CD8-positive, alpha-beta memory T cell (primary cell): ENCODE results near the gene CFAP92. TPM values are rescaled to one million over a fixed set of nuclear protein-coding genes. Genes with fewer than 3 reads are reported as not detected.

ENCODE experiments used
- CTCF ChIA-PET: fragments of 350-600 bp; sonication (Branson Sonifier 250); formaldehyde crosslinking; loops from one replicate; lab custom pipeline; 2021; ENCODE audit warnings: antibody characterized with exemption; lab: Charles Lee
- POLR2A ChIA-PET: fragments of 350-600 bp; sonication (Branson Sonifier 250); formaldehyde crosslinking; loops from one replicate; lab custom pipeline; 2021; ENCODE audit warnings: antibody characterized with exemption; lab: Charles Lee
- DNase-seq, 5 donors: peaks; one replicate each; pipeline versions ENCODE4 v3.0.0 to v3.0.0-alpha.2; 2020 to 2022; ENCODE audit warnings: mixed read lengths in 1 of 5
- H3K27ac ChIP-seq: one replicate; pipeline ENCODE4 v1.7.0; 2013; ENCODE audit warnings: low read depth, mild to moderate bottlenecking, low read length, moderate library complexity
- H3K27me3 ChIP-seq: 2 replicates; pipeline ENCODE4 v1.7.0; 2013; ENCODE audit warnings: low read length, mild to moderate bottlenecking; ENCODE audit not compliant: insufficient read depth, poor library complexity, severe bottlenecking
- H3K36me3 ChIP-seq: 2 replicates; pipeline ENCODE4 v1.7.0; 2013; ENCODE audit warnings: mild to moderate bottlenecking, low read length, moderate library complexity; ENCODE audit not compliant: insufficient read depth
- H3K4me1 ChIP-seq: 2 replicates; pipeline ENCODE4 v1.7.0; 2013; ENCODE audit warnings: mild to moderate bottlenecking, low read length, moderate library complexity; ENCODE audit not compliant: insufficient read depth
- H3K4me3 ChIP-seq: 2 replicates; pipeline ENCODE4 v1.7.0; 2013; ENCODE audit warnings: mild to moderate bottlenecking, low read length
- H3K9me3 ChIP-seq: 2 replicates; pipeline ENCODE4 v1.7.0; 2013; ENCODE audit warnings: mild to moderate bottlenecking, low read length
- H3K27ac Mint-ChIP-seq, 8 donors: one replicate each; pipeline ENCODE4 v1.8.0; 2020 to 2021; ENCODE audit warnings: mixed read lengths in 8 of 8, mild to moderate bottlenecking in 6 of 8, inconsistent platforms in 3 of 8, moderate library complexity in 3 of 8
- H3K27me3 Mint-ChIP-seq, 2 donors: one replicate each; pipeline ENCODE4 v1.8.0; 2020 to 2021; ENCODE audit warnings: mixed read lengths in 2 of 2, mild to moderate bottlenecking in 1 of 2, moderate library complexity in 1 of 2
- H3K36me3 Mint-ChIP-seq, 3 donors: one replicate each; pipeline ENCODE4 v1.8.0; 2020 to 2021; ENCODE audit warnings: mixed read lengths in 3 of 3, inconsistent platforms in 1 of 3, mild to moderate bottlenecking in 1 of 3
- H3K4me1 Mint-ChIP-seq, 3 donors: one replicate each; pipeline ENCODE4 v1.8.0; 2020 to 2021; ENCODE audit warnings: mixed read lengths in 3 of 3, inconsistent platforms in 1 of 3, mild to moderate bottlenecking in 1 of 3
- H3K4me3 Mint-ChIP-seq, 7 donors: one replicate each; pipeline ENCODE4 v1.8.0; 2020 to 2021; ENCODE audit warnings: mixed read lengths in 7 of 7, mild to moderate bottlenecking in 6 of 7, moderate library complexity in 4 of 7, inconsistent platforms in 2 of 7
- H3K9me3 Mint-ChIP-seq, 5 donors: one replicate each; pipeline ENCODE4 v1.8.0; 2020 to 2022; ENCODE audit warnings: mixed read lengths in 5 of 5, mild to moderate bottlenecking in 3 of 5, moderate library complexity in 2 of 5, inconsistent platforms in 1 of 5
- polyA plus RNA-seq: library from polyadenylated mRNA; unstranded; fragments of 300-500 nt; fragmentation: Illumina TruSeq; gene quantifications from one replicate; pipeline ENCODE4 v1.2.3, GENCODE V29; 2021
- total RNA-seq, 2 experiments: library from RNA; stranded (reverse); gene quantifications; one replicate each; pipeline ENCODE4 v1.2.3, GENCODE V29; 2021

Gene CFAP92
- total and polyA plus RNA-seq, 3 experiments from 2014 or later: 0.13 to 0.24 TPM; not detected in 1

DNA sequence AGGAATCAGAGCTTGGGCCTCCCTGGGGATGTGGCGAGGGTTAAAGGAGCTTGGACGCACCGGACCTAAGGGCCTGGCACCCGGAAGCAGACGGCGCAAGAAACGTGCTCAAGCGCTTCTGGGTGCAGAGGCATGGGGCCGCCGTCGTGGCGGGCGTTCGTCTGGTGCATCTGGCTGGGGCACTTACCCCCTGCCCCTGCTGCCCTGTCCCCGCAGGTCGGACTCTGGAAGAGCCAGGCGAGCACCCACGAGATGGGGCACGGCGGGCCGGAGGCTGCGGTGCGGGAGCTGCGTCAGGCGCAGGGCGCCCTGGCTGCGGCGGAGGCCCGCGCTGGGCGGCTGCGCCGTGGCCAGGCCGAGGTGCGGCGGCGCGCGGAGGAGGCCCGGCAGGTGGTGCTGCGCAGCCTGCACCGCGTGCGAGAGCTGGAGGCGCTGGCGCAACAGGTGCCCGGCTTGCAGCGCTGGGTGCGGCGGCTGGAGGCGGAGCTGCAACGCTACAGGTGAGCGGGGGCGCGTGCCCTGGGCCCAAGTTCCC, 9.8 kb upstream of the CFAP92 start:
- peaks cover 16% of the 10 kb centered on the region for H3K4me1 ChIP-seq
- H3K9me3 ChIP-seq: no peaks in the 10 kb centered on the region
- H3K27ac Mint-ChIP-seq: peak overlapping the region in 1 of 8 donors; percentile 38
- no peak overlapping the region for H3K4me3 ChIP-seq
- ChIA-PET POLR2A (interaction anchor here (0.7 to 3.0 kb wide), 3 partner anchors 9 to 117 kb away, joined by 3 to 18 read pairs (median 8); partner anchors contain the start of gene CFAP92), CTCF (interaction anchor here (1.0 to 8.4 kb wide), 12 partner anchors 10 to 242 kb away, joined by 3 to 98 read pairs (median 6); partner anchors contain the start of gene CFAP92)
- peak; percentile 26 to 70 (median 55) for DNase-seq
- H3K36me3 ChIP-seq: no peaks in the 10 kb centered on the region
- no peaks in the 10 kb centered on the region for H3K9me3 Mint-ChIP-seq
- peaks cover 14% of the 10 kb centered on the region for H3K27me3 ChIP-seq
- no peak overlapping the region for H3K27ac ChIP-seq
- no peaks in the 10 kb centered on the region for H3K36me3 Mint-ChIP-seq
- H3K4me3 Mint-ChIP-seq: peak overlapping the region in 5 of 7 donors; percentile 29 to 63 (median 48)
- peaks cover 32 to 33% of the 10 kb centered on the region in 2 donors for H3K27me3 Mint-ChIP-seq
- H3K4me1 Mint-ChIP-seq: peaks cover 23 to 43% (median 30%) of the 10 kb centered on the region in 3 donors

DNA sequence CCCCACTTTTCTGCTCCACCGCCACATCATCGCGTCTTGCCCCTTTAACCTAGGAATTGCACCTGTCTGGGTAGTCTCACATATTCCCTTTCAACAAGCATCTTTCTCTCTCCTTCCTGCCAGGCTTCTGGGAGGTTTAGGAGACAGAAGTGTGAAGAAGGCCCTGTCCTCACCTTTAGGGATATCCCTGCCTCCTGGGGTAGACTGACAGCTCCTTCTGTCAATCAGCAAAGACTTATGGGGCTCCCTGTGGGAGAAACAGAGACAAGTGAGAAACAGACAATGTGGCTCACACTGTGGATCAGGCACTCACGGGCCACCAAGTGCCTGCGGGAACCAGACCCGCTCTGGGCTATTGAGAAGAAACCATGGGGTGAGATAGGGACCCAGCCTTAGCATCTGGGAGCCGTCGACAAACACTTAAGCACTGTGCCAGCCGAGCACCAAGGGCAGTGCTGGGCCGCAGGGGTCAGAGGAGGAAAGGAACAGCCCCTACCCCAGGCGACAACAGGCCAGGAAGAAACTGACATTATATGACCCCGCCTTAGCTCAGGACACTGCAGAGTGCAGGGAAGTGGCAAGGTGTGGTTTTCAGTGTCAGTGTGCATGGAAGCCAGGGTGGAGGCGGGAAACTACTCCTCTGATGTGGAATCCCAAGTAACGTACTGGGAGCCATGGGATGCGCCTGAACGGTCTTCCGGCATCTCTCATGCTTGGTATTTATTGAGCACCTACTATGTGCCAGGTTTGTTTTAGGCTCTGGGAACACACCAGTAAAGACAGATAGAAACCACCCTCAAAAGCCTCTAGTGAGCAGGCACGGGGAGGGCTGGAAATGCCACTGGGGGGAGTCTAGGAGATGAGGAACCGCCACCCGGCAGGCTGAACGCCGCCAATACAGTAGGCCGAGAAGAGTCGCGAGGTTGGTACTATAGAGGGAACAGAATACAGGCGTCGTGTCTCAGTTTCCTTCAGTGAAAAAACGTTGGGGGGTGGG, 9.0 kb upstream of the CFAP92 start:
- H3K27ac Mint-ChIP-seq: peak overlapping the region in 2 of 8 donors; percentile 21 to 38
- H3K4me3 Mint-ChIP-seq: peak overlapping the region; percentile 29 to 79 (median 49)

DNA sequence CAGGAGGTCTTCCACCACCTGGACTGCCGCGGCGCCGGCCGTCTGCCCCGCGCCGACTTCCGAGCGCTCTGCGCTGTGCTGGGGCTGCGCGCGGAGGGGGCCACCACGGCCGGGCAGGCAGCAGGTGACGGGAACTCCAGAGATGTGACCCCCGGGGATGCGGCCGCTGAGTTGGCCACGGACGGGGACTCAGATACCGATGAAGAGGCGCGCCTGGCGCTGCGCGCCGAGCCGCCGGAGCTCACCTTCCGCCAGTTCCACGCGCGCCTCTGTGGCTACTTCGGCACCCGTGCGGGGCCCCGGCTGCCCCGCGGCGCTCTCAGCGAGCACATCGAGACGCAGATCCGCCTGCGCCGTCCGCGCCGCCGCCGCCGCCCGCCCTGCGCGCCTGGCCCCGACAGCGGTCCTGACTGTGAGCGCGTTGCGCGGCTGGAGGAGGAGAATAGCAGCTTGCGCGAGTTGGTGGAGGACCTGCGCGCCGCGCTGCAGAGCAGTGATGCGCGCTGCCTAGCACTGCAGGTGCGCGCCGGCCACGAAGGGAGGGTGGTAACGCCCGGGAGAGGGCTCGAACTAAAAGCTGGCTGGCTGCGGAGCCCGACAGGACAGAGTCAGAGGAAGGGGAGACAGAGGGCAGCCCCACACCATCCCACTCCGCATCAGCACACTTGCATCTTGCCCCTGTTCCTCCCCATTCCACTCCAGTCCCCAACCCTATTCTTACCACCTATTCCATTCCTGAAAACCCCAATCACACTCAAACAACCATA, 8.1 kb upstream of the CFAP92 start:
- peaks cover 23 to 43% (median 30%) of the 10 kb centered on the region in 3 donors for H3K4me1 Mint-ChIP-seq
- H3K36me3 Mint-ChIP-seq: peaks cover 0 to 4% (median 0%) of the 10 kb centered on the region in 3 donors
- CTCF ChIA-PET: interaction anchor here (1.3 to 8.4 kb wide), 2 partner anchors 14 to 32 kb away, joined by 4 to 98 read pairs; no protein-coding TSS in a partner anchor
- no peaks in the 10 kb centered on the region for H3K9me3 Mint-ChIP-seq
- peaks cover 16% of the 10 kb centered on the region for H3K4me1 ChIP-seq
- H3K27ac ChIP-seq: no peak overlapping the region
- H3K4me3 Mint-ChIP-seq: peak overlapping the region in 6 of 7 donors; percentile 29 to 79 (median 46)
- peak in 1 of 5 donors; percentile 36 for DNase-seq
- peaks cover 33 to 38% of the 10 kb centered on the region in 2 donors for H3K27me3 Mint-ChIP-seq
- no peaks in the 10 kb centered on the region for H3K9me3 ChIP-seq
- no peaks in the 10 kb centered on the region for H3K36me3 ChIP-seq
- POLR2A ChIA-PET: interaction anchor here (0.8 to 3.0 kb wide), 2 partner anchors 14 to 15 kb away, joined by 3 to 18 read pairs; no protein-coding TSS in a partner anchor
- H3K4me3 ChIP-seq: no peak overlapping the region
- H3K27ac Mint-ChIP-seq: peak overlapping the region in 1 of 8 donors; percentile 21
- H3K27me3 ChIP-seq: peaks cover 14% of the 10 kb centered on the region

More for the DNA sequence above, 9.0 kb upstream of the CFAP92 start:
- no peaks in the 10 kb centered on the region for H3K9me3 Mint-ChIP-seq
- H3K36me3 Mint-ChIP-seq: no peaks in the 10 kb centered on the region
- ChIA-PET POLR2A (interaction anchor here (1.3 to 3.0 kb wide), 2 partner anchors 9 to 13 kb away, joined by 8 to 18 read pairs; partner anchors contain the start of gene CFAP92), CTCF (interaction anchor here (1.0 to 8.4 kb wide), 13 partner anchors 9 to 243 kb away, joined by 3 to 98 read pairs (median 5); partner anchors contain the start of gene CFAP92)
- no peak for DNase-seq
- H3K4me1 ChIP-seq: peaks cover 16% of the 10 kb centered on the region
- no peaks in the 10 kb centered on the region for H3K36me3 ChIP-seq
- H3K27me3 ChIP-seq: peaks cover 14% of the 10 kb centered on the region
- H3K4me3 ChIP-seq: no peak overlapping the region
- H3K27me3 Mint-ChIP-seq: peaks cover 32 to 33% of the 10 kb centered on the region in 2 donors
- peaks cover 23 to 43% (median 30%) of the 10 kb centered on the region in 3 donors for H3K4me1 Mint-ChIP-seq
- H3K27ac ChIP-seq: no peak overlapping the region
- no peaks in the 10 kb centered on the region for H3K9me3 ChIP-seq

DNA sequence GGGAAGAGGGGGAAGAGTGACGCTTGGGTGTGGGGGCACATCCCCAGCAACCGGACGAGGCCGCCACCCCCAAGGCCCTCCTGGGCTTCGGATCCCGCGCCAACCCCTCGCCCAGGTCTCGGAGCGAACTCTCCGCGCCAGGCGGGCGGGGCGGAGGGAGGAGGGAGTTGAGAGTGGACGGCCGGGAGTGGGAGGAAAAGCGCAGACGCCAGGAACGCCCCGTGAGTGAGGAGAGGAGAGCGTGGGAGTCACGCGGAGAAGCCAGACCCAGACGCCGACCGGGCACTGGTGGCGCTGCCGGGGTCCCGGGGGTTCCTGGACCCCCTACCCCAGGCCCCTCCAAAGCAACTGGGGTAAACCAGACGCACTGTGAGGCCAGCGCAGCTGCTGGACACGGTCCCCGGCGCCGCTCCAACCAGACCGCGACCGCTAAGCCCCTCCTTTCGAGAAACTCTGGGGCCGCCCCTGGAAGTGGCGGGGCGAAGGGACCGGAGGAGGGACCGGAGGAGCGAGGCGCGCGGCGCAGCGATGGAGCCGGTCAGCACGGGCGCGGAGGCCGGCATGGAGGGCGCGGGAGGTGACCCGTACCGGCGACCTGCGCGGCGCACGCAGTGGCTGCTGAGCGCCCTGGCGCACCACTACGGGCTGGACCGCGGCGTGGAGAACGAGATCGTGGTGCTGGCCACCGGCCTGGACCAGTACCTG, 7.4 kb upstream of the CFAP92 start, which contains the start of gene EFCC1:
Gene EFCC1, plus strand, starts transcription at position 204 of the 705 bp plus-strand sequence. Its CDS starts 325 bp downstream, at position 529.
- peaks cover 14% of the 10 kb centered on the region for H3K27me3 ChIP-seq
- peak within 1 kb of the TSS in 1 of 8 donors; percentile 21 for H3K27ac Mint-ChIP-seq
- H3K36me3 ChIP-seq: no peaks in the 10 kb centered on the region
- DNase-seq: no peak
- H3K36me3 Mint-ChIP-seq: peaks cover 0 to 4% (median 0%) of the 10 kb centered on the region in 3 donors
- peaks cover 16% of the 10 kb centered on the region for H3K4me1 ChIP-seq
- peaks cover 33 to 38% of the 10 kb centered on the region in 2 donors for H3K27me3 Mint-ChIP-seq
- no peaks in the 10 kb centered on the region for H3K9me3 ChIP-seq
- H3K9me3 Mint-ChIP-seq: no peaks in the 10 kb centered on the region
- H3K27ac ChIP-seq: no peak within 1 kb of the TSS
- POLR2A ChIA-PET: interaction anchor here (0.8 kb wide), 1 partner anchor 16 kb away, joined by 3 read pairs; no protein-coding TSS in a partner anchor
- peak within 1 kb of the TSS; percentile 29 to 79 (median 49) for H3K4me3 Mint-ChIP-seq
- H3K4me1 Mint-ChIP-seq: peaks cover 23 to 43% (median 30%) of the 10 kb centered on the region in 3 donors
- CTCF ChIA-PET: interaction anchor here (1.2 to 8.4 kb wide), 3 partner anchors 11 to 31 kb away, joined by 3 to 98 read pairs (median 4); no protein-coding TSS in a partner anchor
- no peak within 1 kb of the TSS for H3K4me3 ChIP-seq

DNA sequence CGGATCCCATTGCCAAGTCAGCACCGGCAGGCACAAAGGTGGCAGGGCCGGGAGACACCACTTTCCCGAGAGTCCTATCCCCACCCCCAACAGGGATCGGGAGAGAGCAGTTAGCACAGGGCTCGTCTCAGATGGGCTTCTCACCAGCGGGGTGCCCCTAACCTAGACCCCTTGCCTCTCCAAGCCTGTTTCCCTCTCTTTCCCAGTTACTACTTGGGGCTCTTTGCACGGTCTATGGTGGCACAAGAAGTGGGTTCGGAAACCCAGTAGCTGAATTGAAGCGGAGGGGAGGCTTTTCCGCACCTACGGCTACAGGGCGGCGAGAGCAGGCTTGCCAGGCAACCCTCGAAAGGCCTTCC, 6.8 kb upstream of the CFAP92 start:
- Histone ChIP-seq H3K27me3 (peaks cover 14% of the 10 kb centered on the region), H3K4me3 (no peak overlapping the region)

DNA sequence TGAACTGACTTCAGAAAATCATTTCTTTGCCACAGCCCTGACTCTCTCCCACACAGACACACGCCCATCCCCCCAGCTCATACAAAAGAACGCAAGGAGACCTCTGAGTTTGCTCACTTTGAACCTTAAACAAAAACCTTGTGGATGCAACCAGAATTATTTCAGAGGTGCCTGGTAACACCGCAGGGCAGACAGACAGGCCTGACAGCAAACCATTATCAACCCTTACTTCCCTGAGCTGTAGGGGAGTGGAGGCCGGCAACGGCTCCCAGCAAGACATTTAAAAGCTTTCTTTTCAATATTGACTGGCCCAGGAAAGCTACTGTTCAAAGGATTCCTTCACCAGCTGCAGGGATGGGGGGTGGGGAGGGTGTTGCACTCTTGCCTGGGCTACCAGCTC, 5.2 kb upstream of the CFAP92 start:
- H3K27me3 ChIP-seq: peaks cover 14% of the 10 kb centered on the region
- Mint-ChIP-seq H3K27me3 (peaks cover 35 to 38% of the 10 kb centered on the region in 2 donors), H3K27ac (peak overlapping the region in 1 of 8 donors; percentile 21), H3K36me3 (peaks cover 0 to 4% (median 0%) of the 10 kb centered on the region in 3 donors), H3K9me3 (no peaks in the 10 kb centered on the region), H3K4me3 (peak overlapping the region in 1 of 7 donors; percentile 44), H3K4me1 (peaks cover 20 to 32% (median 27%) of the 10 kb centered on the region in 3 donors)
- no peaks in the 10 kb centered on the region for H3K9me3 ChIP-seq
- H3K27ac ChIP-seq: no peak overlapping the region
- peaks cover 20% of the 10 kb centered on the region for H3K4me1 ChIP-seq
- no peaks in the 10 kb centered on the region for H3K36me3 ChIP-seq
- POLR2A ChIA-PET: interaction anchor here (0.7 kb wide), 1 partner anchor 268 kb away, joined by 8 read pairs; no protein-coding TSS in a partner anchor
- no peak for DNase-seq
- CTCF ChIA-PET: interaction anchor here (1.4 to 2.3 kb wide), 7 partner anchors 9 to 246 kb away, joined by 3 to 21 read pairs (median 7); no protein-coding TSS in a partner anchor
- H3K4me3 ChIP-seq: no peak overlapping the region

More for the DNA sequence above, 6.8 kb upstream of the CFAP92 start:
- H3K4me3 Mint-ChIP-seq: peak overlapping the region in 5 of 7 donors; percentile 15 to 76 (median 39)
- ChIA-PET POLR2A (interaction anchor here (0.6 kb wide), 1 partner anchor 646 kb away, joined by 3 read pairs; no protein-coding TSS in a partner anchor), CTCF (interaction anchor here (1.2 kb wide), 1 partner anchor 11 kb away, joined by 3 read pairs; no protein-coding TSS in a partner anchor)
- H3K27ac Mint-ChIP-seq: no peak overlapping the region
- H3K4me1 ChIP-seq: peaks cover 15% of the 10 kb centered on the region
- peaks cover 23 to 38% (median 28%) of the 10 kb centered on the region in 3 donors for H3K4me1 Mint-ChIP-seq
- peaks cover 0 to 4% (median 0%) of the 10 kb centered on the region in 3 donors for H3K36me3 Mint-ChIP-seq
- peaks cover 33 to 38% of the 10 kb centered on the region in 2 donors for H3K27me3 Mint-ChIP-seq
- H3K9me3 Mint-ChIP-seq: no peaks in the 10 kb centered on the region
- no peaks in the 10 kb centered on the region for H3K9me3 ChIP-seq
- no peak for DNase-seq
- H3K36me3 ChIP-seq: no peaks in the 10 kb centered on the region
- H3K27ac ChIP-seq: no peak overlapping the region
